Colon (tissue), 2 donors: Measurements from ENCODE around the gene CCL1.
"Not testable (repeated sequence)": the region's sequence is repeated elsewhere in the genome, so short reads cannot be mapped to it uniquely, and the experiment has no call there.

Source experiments
- FAIRE-seq: peaks from 2 replicates; lab custom pipeline; 2012; peaks lifted over from hg19 to GRCh38; lab: Jason Lieb, UNC
- donor health status: control.
- donor health status: control.

Gene CCL1

DNA sequence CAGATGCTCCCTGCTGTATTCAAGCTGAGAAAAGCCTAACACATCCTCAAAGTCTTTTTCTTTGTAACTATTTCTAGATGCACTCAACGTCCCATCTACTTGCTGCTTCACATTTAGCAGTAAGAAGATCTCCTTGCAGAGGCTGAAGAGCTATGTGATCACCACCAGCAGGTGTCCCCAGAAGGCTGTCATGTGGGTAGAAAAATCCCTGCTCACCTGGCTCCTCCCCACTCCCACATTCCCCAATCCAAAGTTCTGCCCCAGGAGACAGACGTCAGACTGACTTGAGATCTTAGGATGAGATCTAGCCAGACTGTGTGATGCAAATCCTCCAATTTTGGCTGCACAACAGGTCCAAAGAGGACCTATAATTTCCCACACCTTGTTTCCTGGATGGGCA lies 5.6 kb downstream of the CCL1 start:
- no peak for FAIRE-seq

DNA sequence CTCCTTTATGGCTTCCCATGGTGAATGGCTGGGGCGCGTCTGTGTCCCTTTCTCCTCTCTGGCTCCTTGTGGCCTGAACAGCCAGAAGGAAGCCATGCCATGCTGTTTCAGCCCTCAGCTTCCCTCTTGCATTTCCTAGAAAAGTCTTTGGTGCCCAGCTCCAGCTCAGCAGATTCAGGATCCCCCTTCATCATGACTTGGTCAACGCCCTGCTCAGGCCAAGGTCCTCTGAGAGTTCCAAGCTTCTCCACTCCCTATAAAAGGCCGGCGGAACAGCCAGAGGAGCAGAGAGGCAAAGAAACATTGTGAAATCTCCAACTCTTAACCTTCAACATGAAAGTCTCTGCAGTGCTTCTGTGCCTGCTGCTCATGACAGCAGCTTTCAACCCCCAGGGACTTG lies 6.8 kb downstream of the CCL1 start, which contains the start of gene CCL13:
Gene CCL13, plus strand, starts transcription at position 287 of the 400 bp plus-strand sequence. Its CDS starts 47 bp downstream, at position 334.
- no peak for FAIRE-seq

DNA sequence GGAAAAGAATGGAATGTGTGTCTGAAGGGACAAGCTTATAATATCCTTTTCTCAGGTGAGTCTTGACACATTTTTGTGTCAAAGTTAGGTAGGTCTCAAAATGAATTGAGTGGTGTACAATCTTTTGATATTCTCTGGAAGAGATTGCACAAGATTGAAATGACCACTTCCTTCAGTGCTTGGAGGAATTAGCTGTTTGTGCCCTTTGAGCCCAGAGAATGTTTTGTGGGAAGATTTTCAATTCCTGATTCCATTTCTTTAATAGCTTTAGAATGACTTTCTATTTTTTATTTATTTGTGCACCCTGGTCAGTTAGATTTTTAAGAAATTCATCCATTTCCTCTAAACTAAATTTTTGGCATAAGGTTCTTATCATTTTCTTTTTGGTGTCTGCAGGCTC lies 8.4 kb downstream of the CCL1 start:
- FAIRE-seq = no peak

DNA sequence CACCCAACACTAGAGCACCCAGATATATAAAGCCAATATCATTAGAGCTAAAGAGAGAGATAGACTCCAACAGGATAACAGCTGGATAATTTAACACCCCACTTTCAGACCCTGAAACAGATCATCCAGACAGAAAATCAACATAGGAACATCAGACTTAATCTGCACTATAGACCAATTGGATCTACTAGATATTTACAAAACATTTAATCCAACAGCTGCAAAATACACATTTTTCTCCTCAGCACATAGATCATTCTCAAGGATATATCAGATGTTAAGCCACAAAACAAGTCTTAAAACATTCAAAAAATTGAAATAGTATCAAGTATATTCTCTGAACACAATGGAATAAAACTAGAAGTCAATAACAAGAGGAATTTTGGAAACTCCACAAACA lies 10.8 kb downstream of the CCL1 start:
- FAIRE-seq = no peak

DNA sequence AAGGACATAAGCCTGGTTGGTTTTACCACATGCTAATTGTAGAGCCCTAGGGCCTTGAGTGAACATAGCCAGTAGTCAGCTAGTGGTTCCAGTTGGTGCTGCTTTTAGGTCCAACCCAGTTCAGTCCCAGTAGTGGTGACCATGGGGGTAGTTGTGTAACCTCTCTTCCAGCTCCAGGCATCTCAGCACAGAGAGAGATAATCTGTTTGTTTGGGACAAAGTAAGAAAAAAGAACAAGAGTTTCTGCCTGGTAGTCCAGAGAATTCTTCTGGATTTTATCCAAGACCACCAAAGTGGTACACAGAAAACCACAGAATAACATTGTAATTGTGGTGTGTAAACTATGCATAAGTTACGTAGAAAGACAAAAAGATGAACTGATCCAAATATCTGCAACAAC lies 11.9 kb downstream of the CCL1 start:
- FAIRE-seq = no peak

DNA sequence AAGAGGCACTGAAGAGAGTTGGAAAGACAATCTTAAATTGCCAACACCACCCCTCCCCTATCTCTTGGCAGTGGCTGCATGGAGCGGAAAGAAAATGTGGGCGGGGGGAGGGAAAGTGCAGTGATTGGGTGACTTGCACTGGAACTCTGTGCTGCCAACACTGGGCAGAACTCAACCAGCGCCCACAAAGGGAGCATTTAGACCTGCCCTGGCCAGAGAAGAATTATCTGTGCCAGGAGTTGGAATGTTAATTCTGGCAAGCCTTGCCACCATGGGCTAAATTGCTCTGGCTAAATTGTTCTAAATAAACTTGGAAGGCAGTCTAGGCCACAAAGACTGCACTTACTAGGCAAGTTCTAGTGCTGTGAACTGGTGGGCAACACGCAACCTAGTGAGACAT lies 13.3 kb downstream of the CCL1 start:
- FAIRE-seq = no peak

DNA sequence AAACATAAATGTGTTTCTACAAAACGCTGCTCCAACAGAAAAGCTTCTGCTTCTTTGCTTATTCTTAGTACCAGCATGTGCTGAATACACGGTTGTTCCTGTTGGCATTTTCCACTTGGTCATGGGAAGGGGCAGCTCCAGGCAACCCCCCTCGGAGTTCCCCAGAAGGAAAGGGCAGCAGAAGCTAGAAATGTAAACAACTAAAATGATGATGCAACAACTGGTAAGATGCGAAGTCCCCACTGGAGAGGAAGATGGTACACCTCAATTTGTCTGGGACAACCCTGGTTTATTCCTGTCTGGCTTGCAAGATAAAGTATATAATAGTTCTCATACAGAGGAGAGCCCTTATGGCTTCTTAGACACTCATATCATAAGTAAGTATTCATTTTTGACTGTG lies 16.0 kb downstream of the CCL1 start:
- no peak for FAIRE-seq

DNA sequence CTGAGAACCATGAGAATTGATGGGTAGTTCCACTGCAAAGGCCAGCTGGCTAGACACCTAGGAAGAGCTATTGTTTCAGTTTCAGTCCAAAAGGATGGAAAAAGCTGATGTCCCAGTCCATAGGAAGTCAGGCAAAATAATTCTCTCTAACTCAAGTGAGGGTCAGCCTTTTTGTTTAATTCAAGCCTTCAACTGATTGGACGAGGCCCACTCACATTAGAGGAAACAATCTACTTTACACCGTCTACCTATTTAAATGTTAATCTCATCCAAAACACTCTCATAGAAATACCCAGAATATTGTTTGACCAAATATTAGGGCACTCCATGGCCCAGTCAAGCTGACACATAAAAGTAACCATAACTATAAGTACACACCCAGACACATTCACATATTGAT lies 21.1 kb downstream of the CCL1 start:
- FAIRE-seq = no peak

DNA sequence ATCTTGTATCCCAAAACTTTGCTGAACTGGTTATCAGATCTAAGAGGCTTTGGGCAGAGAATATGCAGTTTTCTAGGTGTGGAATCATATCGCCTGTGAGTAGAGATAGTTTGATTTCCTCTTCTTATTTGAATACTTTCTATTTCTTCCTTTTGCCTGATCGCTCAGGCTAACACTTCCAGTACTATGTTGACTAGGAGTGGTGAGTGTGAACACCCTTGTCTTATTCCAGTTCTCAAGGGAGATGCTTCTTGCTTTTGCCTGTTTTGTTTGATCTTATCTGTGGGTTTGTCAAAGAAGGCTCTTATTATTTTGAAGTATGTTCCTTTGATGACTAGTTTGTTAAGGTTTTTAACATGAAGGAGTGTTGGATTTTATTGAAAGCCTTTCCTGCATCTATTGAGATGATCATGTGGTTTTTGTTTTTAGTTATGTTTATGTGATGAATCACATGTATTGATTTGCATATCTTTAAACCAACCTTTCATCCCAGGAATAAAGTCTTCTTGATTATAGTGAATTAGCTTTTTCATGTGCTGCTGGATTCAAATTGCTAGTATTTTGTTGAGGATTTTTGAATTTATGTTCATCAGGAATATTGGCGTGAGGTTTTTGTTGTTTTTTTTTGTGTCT lies 23.8 kb downstream of the CCL1 start:
- no peak for FAIRE-seq

DNA sequence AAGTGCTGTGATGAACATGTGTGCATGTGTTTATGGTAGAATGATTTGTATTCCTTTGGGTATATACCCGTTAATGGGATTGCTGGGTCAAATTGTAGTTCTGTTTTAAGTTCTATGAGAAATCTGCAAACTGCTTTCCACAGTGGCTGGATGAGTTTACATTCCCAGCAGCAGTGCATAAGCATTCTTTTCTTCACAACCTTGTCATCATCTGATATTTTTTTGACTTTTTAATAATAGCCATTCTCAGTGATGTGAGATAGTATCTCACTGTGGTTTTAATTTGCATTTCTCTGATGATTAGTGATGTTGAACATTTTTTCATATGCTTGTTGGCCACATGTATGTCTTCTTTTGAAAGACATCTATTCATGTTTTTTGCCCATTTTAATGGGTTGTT lies 25.3 kb downstream of the CCL1 start:
- no peak for FAIRE-seq

DNA sequence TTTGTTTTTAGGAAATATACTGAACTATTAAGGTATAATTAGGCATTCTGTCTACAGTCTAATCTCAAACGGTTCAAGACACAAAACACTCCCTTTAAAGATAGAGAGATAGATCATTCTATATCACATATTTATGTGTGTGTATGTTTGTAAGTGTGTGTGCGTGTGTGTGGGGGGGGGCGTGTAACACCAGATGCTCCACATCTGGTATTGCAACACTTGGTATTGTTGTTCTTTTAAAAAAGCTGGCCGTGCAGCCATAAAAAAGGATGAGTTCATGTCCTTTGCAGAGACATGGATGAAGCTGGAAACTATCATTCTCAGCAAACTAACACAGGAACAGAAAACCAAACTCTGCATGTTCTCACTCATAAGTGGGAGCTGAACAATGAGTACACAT lies 35.5 kb downstream of the CCL1 start:
- not testable (repeated sequence) for FAIRE-seq

DNA sequence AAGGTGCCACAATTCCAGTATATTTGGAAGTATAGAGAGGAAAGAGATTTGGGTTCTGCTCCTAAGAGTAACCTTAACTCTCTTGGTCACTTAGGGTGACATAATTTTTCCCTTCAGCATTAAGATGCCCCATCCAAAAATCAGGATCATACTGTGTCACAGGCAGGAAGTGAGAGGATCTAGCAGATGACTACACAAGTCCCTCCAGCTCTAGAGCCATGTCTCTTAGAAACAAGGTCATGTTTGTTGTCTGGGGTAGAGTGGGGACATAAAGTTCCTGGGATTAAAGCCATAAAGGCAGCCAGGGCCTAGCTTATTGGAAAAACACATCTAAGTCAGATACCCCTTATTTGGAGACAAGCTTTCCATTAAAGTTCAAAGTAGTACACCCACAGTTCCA lies 41.1 kb downstream of the CCL1 start:
- FAIRE-seq = no peak

DNA sequence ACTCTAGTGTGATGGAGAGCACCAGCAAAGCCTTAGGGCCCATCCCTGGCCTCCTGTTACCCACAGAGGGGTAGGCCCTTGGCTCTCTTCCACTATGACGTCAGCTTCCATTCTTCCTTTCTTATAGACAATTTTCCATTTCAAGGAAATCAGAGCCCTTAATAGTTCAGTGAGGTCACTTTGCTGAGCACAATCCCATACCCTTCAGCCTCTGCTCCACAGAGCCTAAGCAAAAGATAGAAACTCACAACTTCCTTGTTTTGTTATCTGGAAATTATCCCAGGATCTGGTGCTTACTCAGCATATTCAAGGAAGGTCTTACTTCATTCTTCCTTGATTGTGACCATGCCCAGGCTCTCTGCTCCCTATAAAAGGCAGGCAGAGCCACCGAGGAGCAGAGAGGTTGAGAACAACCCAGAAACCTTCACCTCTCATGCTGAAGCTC lies 44.0 kb downstream of the CCL1 start, which contains the start of gene CCL8:
Gene CCL8, plus strand, starts transcription at position 397 of the 445 bp plus-strand sequence. CDS start 67 bp downstream, outside the sequence.
- no peak for FAIRE-seq

DNA sequence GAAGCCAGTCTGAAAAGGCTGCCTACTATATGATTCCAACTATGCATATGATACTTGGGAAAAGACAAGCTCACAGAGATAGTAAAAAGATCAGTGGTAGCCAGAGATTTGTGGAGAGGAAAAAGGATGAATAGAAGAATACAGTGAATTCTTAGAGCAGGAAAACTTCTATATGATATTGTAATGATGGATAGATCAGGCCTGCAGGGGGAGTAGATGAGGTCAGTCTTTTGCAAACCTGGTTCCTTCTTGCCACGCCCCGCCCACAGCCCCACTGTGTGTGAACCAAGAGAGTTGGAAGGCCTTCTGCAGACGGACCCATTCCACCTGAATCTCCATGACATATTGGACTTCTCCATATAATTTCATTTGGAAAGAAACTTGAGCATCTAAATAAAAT lies 44.6 kb downstream of the CCL1 start:
- no peak for FAIRE-seq

DNA sequence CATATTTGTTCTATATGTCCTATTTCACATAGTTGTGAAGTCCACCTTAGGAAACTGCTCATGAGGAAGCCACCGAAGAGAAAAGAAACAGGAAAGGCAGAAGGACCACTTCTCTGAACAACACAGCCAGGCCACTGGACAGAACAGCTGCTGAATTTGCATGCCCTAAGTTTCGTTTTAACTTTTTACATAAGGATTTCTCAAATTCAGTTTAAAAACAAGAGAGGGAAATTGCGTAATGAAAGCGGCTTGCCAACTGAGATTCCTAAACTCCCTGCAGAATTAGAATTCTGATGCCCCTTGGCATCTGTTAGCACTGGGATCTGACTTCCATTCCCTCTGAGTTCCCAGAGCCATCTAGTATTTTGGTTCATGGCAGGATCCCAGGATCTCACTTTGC lies 48.8 kb downstream of the CCL1 start:
- FAIRE-seq = no peak

DNA sequence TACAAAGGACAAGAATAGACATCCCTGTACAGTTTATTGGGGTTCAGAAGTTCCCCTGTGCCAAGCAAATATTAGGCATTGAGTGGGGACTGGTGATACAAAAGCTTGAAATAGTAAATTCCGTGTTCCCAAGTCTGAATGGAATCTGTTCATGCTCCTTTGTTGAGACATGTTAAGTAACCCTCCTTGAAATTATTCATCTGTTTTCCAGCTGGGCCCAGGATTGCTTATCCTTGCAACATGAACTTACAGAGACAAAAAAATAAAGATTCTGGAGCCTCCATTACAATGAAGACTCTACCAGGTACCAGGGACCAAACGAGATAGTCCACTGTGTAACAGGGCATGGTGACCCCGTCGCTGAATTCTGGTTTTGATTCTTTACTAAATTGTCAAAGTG lies 49.9 kb downstream of the CCL1 start:
- FAIRE-seq = no peak

DNA sequence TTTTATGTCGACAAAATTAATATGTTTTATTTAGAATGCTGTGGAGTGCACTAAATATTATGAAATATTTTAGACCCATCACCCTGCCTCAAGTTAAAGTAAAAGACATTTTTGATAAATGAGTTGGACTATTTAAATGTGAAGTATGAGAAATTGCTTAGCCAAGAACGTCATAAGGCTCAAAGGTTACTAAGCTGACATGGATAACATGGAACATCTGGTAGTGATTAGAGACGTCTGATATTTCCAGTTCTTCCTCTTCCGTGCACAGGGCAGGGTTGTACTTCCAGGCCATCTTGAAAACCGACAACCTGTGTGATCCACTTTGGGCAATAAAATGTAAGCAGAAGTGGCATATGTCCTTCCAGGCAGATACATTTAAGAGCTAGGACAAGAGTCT lies 51.0 kb downstream of the CCL1 start:
- FAIRE-seq = no peak

DNA sequence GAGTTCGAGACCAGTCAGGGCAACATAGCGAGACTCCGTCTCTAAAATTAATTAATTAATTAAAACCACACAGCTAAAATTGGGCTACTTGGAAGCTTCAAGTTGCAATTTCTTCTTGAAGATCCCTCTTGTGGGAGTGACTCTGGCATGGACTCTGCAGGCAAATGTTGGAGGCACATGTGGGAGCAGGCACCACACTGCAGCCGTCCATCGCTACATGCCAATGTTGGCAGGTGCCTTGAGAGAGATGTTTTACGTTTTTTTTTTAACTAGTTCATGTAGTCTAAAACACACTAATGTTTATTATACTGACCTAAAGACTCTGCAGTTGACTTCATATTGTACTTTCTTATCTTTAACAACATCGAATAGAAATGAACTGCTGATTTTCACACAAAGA lies 51.7 kb downstream of the CCL1 start:
- FAIRE-seq = no peak
